Measurements from ENCODE around the gene KCNJ12.
"Not testable (repeated sequence)": the region's sequence is repeated elsewhere in the genome, so short reads cannot be mapped to it uniquely, and the experiment has no call there.

Gene KCNJ12

GRCh38 chr17:21422311-21423189 is 46.4 kb downstream of the KCNJ12 start:
- DNase-seq (ENCODE audit: low read depth), result not testable (repeated sequence)

- DNase-seq (ENCODE audit: low read depth), result not testable (repeated sequence)
Observed at GRCh38 chr17:21423190-21423493, 47.0 kb downstream of the KCNJ12 start.

- not testable (repeated sequence) for DNase-seq (ENCODE audit: low read depth)
Observed at GRCh38 chr17:21424697-21425096, 48.5 kb downstream of the KCNJ12 start.

GRCh38 chr17:21425321-21425720 is 49.2 kb downstream of the KCNJ12 start:
- DNase-seq (ENCODE audit: low read depth), result no peak

GRCh38 chr17:21425736-21426135 is 49.6 kb downstream of the KCNJ12 start:
- DNase-seq (ENCODE audit: low read depth), result no peak

GRCh38 chr17:21426246-21426645 is 50.1 kb downstream of the KCNJ12 start:
- not testable (repeated sequence) for DNase-seq (ENCODE audit: low read depth)

- DNase-seq (ENCODE audit: low read depth), result not testable (repeated sequence)
Observed at GRCh38 chr17:21426876-21427275, 50.7 kb downstream of the KCNJ12 start.

- DNase-seq (ENCODE audit: low read depth), result not testable (repeated sequence)
Observed at GRCh38 chr17:21427727-21428126, 51.6 kb downstream of the KCNJ12 start.

- DNase-seq (ENCODE audit: low read depth), result not testable (repeated sequence)
Observed at GRCh38 chr17:21428752-21429424, 52.7 kb downstream of the KCNJ12 start.

GRCh38 chr17:21429921-21430628 is 53.9 kb downstream of the KCNJ12 start:
- DNase-seq (ENCODE audit: low read depth), result peak; percentile 8

- not testable (repeated sequence) for DNase-seq (ENCODE audit: low read depth)
Observed at GRCh38 chr17:21433971-21434370, 57.8 kb downstream of the KCNJ12 start.

GRCh38 chr17:21434976-21435375 is 58.8 kb downstream of the KCNJ12 start:
- DNase-seq (ENCODE audit: low read depth), result not testable (repeated sequence)

GRCh38 chr17:21436481-21436880 is 60.3 kb downstream of the KCNJ12 start:
- DNase-seq (ENCODE audit: low read depth), result not testable (repeated sequence)

- not testable (repeated sequence) for DNase-seq (ENCODE audit: low read depth)
Observed at GRCh38 chr17:21436883-21437836, 61.0 kb downstream of the KCNJ12 start.

- DNase-seq (ENCODE audit: low read depth), result not testable (repeated sequence)
Observed at GRCh38 chr17:21438316-21439014, 62.3 kb downstream of the KCNJ12 start.

- not testable (repeated sequence) for DNase-seq (ENCODE audit: low read depth)
Observed at GRCh38 chr17:21439015-21439336, 62.8 kb downstream of the KCNJ12 start.

GRCh38 chr17:21445091-21445650 is 69.0 kb downstream of the KCNJ12 start:
- DNase-seq (ENCODE audit: low read depth), result no peak

GRCh38 chr17:21447552-21447951 is 71.4 kb downstream of the KCNJ12 start:
- DNase-seq (ENCODE audit: low read depth), result not testable (repeated sequence)

GRCh38 chr17:21449891-21450290 is 73.7 kb downstream of the KCNJ12 start:
- not testable (repeated sequence) for DNase-seq (ENCODE audit: low read depth)

- DNase-seq (ENCODE audit: low read depth), result no peak
Observed at GRCh38 chr17:21451975-21452374, 75.8 kb downstream of the KCNJ12 start.

All from GM04504 (cell line).